ENCODE measurements around the gene JAG2.

- TF ChIP-seq CTCF (IDR thresholded peaks at IDR 0.05; ENCODE audit: insufficient read depth, low read length, poor library complexity, severe bottlenecking), result no peak
- TF ChIP-seq EZH2phosphoT487 (conservative IDR thresholded peaks at IDR 0.05; ENCODE audit: low read length), result no peak
These were observed 65.7 kb downstream of the JAG2 start for GRCh38 chr14:105102893-105103292.
